ENCODE results near the gene ARFGAP2. TPM values are rescaled to one million over a fixed set of nuclear protein-coding genes. Genes with fewer than 3 reads are reported as not detected.

ARFGAP2 gene
- total RNA-seq, 4 donors from 2014 or later: 144 to 225 (median 163) TPM

DNA sequence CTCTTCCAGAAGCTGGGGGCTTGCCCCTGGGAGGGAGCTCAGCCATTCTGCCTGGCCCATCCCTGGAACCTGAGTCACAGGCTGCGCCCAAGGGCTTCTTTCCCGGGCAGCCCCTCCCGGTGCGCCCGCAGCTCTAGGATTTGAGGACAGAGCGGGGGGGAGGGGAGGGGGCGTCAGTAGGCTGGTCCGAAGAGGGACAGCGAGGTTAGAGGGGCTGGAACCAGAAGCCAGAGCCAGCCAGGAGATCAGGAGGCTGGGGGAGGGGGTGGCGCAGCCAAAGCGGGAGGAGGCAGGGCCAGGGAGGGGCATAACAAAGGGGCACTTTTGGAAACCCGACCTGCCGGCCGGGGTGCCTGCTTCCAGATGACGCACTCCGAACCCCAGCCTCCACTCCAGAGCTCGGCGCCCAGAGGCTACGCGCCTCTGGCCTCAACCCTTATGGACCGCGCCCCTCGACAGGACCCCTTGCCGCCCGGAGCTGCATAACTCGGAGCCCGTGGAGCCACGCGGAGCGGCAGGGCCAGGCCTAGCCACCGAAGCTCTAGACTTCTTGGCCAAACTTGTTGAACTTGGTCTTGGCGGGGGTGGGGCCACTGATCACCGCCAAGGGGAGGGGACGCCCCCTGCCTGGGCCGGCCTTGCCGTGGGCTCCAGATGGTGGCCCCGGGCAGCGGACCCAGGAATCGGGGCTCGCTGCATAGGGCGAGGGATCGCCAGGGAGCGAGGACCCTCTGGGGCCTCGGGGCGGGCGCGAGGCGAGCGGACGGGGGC lies 8.8 kb upstream of the ARFGAP2 start:
- DNase-seq: no peak
- Histone ChIP-seq H3K4me1 (peaks cover 6 to 47% (median 13%) of the 10 kb centered on the region in 4 donors), H3K4me3 (peak overlapping the region; percentile 61 to 88 (median 77)), H3K9me3 (no peaks in the 10 kb centered on the region), H3K36me3 (no peaks in the 10 kb centered on the region), H3K27me3 (peaks cover 0 to 6% of the 10 kb centered on the region in 2 donors), H3K27ac (peak overlapping the region; percentile 63 to 89 (median 70))
- TF ChIP-seq POLR2A (IDR thresholded peaks at IDR 0.05): no peak
- no peak for TF ChIP-seq CTCF (IDR thresholded peaks at IDR 0.05)

- Histone ChIP-seq H3K27me3 (peaks cover 0 to 6% of the 10 kb centered on the region in 2 donors), H3K9me3 (no peaks in the 10 kb centered on the region), H3K4me3 (peak overlapping the region in 3 of 4 donors; percentile 69 to 88 (median 85)), H3K4me1 (peaks cover 6 to 47% (median 13%) of the 10 kb centered on the region in 4 donors), H3K27ac (peak overlapping the region in 3 of 4 donors; percentile 3 to 89 (median 71)), H3K36me3 (no peaks in the 10 kb centered on the region)
- TF ChIP-seq CTCF (IDR thresholded peaks at IDR 0.05): no peak
- TF ChIP-seq POLR2A (IDR thresholded peaks at IDR 0.05): no peak
- no peak for DNase-seq
Observed at GRCh38 chr11:47184711-47185304, 8.1 kb upstream of the ARFGAP2 start.

- peaks cover 0 to 6% of the 10 kb centered on the region in 2 donors for H3K27me3 ChIP-seq
- H3K4me3 ChIP-seq: no peak overlapping the region
- H3K4me1 ChIP-seq: peaks cover 6 to 42% (median 11%) of the 10 kb centered on the region in 4 donors
Observed at GRCh38 chr11:47183969-47184368, 7.3 kb upstream of the ARFGAP2 start.

GRCh38 chr11:47183031-47183856 lies 6.6 kb upstream of the ARFGAP2 start:
- H3K27ac ChIP-seq: peak overlapping the region in 1 of 4 donors; percentile 36
- no peak for DNase-seq

More at GRCh38 chr11:47183969-47184368, 7.3 kb upstream of the ARFGAP2 start:
- no peak for DNase-seq
- H3K9me3 ChIP-seq: no peaks in the 10 kb centered on the region
- peak overlapping the region in 1 of 4 donors; percentile 89 for H3K27ac ChIP-seq
- no peak for TF ChIP-seq CTCF (IDR thresholded peaks at IDR 0.05)
- H3K36me3 ChIP-seq: no peaks in the 10 kb centered on the region

More at GRCh38 chr11:47183031-47183856, 6.6 kb upstream of the ARFGAP2 start:
- Histone ChIP-seq H3K27me3 (peaks cover 0 to 6% of the 10 kb centered on the region in 2 donors), H3K9me3 (no peaks in the 10 kb centered on the region), H3K4me1 (peaks cover 6 to 38% (median 11%) of the 10 kb centered on the region in 4 donors), H3K4me3 (no peak overlapping the region), H3K36me3 (no peaks in the 10 kb centered on the region)
- TF ChIP-seq CTCF (IDR thresholded peaks at IDR 0.05) (no peak), POLR2A (IDR thresholded peaks at IDR 0.05) (no peak)
